CD4-positive, alpha-beta T cell treated with Interleukin-2 at 100 ng/mL for 4 hours (primary cell): Measurements from ENCODE around the gene PAK2.
A peak's percentile ranks its signal among the peaks of the same experiment; 100 is the strongest.
"Not testable (repeated sequence)": the region's sequence is repeated elsewhere in the genome, so short reads cannot be mapped to it uniquely, and the experiment has no call there.

ENCODE experiments used
- DNase-seq: peaks from one replicate; pipeline ENCODE4 v3.0.0-alpha.2; 2020; ENCODE audit warnings: low spot score

The PAK2 gene

DNA sequence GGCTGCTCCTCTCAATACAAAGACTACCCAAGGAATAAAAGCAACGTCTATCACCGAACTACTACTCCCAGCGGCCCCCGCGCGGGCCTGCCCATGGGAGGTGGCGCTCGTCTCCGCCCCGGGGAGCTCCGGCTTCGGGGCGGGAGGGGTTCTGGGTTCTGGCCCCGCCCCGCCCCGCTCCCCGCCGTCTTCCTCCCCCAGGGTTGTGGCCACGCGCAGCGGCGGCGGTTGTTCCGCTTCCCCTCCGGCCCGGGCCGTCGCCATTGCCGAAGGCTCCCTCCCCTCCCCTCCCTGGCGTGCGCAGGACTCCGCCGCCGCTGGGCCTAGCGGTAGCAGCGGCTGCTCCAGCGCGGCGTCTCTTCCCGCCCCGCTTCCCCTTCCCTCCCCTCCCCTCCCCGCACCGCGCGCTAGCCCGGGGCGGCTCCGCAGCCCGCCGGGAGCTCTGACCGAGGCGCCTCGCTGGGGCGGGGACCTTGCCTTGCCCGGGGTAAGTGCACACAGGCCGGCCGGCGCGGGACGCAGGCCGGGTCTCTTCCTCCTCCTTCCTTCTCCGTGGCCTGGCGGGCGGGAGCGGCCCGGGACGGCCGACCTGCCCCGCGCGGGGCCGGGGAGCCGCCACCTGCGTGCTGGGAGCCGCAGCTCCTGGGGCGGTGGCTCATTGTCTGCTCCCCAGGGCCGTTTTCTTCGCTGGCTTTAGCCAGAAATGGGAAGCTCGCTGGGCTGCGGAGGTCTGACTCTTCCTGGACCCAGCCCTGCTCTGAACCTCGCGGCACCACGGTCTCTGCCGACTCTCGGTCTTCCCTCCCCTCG, at the start of gene PAK2:
TSS of gene PAK2 (plus strand) at position 187 of the 810 bp plus-strand sequence. CDS start 42,790 bp downstream, outside the sequence.
- DNase-seq, result peak; percentile 91

DNA sequence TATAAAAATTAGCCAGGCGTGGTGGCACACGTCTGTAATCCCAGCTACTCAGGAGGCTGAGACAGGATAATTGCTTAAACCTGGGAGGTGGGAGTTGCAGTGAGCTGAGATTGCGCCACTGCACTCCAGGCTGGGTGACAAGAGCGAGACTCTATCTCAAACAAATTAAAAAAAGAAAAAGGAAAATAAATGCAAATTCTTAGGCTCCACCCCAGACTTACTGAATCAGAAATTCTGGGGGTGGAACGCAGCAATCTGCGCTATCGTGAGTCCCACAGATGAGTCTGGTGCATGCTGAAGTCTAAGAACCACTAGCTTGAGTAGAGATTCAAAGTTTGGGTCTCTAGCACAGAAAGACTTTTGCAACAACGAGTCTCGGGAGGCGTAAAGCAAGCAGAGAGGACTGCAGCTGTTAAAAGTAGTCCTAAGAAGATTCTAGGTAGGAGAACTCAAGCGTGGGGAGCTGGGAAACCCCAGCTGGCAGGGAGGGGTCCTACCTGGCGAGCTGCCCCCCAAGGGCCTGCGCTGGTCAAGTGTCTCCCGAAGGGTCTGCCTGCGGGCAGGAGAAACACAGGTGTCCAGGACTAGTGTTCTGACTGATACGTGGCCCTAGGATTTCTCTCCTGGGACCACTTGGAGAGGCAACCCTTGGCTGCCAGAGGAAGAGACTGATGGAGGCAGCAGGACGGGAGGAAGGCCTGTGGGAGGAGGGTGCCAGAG, 49.6 kb upstream of the PAK2 start:
- DNase-seq, result no peak

DNA sequence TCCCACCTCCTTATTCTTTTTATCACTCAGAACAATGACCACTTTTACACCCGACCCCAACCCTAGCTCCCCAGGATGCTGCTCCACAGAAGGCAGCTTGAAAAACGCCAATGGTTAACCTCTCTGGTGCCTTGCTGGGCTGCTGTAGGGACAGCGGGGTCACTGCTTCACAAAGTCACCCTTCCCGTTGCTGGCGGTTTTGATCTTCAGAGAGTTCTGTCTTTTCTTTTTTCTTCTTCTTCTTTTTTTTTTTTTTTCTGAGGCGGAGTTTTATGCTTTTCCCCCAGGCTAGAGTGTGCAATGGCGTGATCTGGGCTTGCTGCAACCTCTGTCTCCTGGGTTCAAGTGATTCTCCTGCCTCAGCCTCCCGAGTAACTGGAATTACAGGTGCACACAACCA, 48.3 kb upstream of the PAK2 start:
- DNase-seq, result no peak

DNA sequence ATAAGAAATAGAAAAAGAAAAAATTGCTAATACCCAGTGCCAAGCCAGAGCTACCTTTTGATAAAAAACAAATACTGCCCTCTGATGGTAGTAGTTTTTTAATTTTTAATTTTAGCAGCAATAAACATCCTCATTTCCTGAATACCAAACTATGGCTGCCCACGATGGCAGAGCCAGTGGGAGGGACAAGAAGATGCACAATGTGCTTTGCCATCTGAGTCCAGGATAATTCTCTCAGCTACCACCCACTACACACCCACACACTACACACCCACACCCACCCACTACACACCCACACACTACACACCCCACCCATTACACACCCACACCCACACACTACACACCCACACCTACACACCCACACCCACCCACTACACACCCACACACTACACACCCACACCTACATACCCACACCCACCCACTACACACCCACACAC, 45.4 kb upstream of the PAK2 start:
- DNase-seq, result peak; percentile 46

DNA sequence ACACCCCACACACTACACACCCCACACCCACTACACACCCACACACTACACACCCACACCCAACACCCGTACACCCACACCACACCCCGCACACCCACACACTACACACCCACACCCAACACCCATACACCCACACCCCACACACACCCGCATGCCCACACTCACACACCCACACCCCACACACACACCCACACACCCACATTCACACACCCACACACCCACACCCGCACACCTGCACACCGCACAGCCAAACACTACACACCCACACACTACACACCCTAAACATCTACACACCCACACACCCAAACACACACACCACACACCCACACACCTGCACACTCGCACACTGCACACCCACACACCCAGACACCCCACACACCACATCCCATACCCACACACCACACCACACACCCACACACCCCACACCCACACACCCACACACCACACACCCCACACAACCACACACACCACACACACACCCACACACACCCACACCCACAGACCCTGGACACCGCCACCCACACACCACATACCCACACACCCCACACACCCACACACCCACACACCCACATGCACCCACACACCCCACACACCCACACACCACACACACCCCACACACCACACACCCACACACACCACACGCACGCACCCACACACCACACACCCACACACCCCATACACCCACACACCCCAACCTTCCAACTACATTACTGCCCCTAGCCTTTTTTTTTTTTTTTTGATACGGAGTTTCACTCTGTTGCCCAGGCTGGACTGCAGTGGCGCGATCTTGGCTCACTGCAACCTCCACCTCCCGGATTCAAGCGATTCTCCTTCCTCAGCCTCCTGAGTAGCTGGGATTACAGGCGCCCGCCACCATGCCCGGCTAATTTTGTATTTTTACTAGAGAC, 44.5 kb upstream of the PAK2 start:
- DNase-seq, result no peak

DNA sequence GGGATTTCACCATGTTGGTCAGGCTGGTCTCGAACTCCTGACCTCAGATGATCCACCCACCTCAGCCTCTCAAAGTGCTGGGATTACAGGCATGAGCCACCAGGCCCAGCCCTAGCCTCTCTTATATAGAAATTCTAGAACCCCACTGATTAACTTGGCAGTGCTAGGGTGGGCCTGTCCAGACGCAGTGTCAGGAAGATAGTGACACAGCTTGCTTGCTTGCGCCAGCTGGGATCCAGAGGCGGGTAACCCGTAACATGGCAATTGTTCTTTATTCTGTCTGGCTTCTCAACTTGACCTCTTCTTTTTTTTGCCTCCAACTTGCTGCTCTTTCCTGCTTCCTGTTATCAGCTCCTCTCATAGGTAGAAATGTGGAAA, 43.8 kb upstream of the PAK2 start:
- DNase-seq, result no peak

DNA sequence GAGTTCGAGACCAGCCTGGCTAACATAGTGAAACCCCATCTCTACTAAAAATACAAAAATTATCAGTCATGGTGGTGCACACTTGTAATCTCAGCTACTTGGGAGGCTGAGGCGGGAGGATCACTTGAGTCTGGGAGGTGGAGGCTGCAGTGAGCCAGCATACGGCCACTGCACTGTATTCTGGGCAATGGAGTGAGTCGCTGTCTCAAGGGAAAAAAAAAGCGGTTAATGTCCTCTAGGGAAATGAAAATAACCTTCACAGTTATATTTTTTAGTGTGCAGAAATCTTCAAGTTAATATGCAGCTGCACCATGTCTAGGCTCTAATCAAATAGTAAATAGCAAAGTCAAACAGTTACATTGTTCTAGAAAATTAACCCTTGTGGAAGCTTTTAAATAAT, 42.4 kb upstream of the PAK2 start:
- DNase-seq, result no peak

DNA sequence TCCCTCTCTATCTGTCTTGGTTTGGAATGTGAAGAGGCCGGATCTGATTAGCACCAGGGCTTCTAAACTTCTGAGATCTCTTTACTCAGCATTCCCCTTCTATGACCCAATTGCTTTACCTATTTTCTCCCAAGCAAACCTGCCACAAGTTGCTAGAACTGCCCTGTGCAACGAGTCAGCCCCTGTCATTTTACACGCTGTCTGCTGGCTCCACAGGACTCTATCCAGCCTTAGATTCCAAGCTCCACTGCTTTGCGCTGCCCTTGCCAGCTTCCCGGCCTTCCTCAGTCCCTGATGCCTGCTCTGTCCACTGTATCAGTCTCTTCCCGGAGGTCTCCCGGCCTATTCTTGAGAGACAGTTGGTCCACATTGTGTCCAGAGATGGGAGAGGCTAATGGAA, 39.9 kb upstream of the PAK2 start:
- no peak for DNase-seq

DNA sequence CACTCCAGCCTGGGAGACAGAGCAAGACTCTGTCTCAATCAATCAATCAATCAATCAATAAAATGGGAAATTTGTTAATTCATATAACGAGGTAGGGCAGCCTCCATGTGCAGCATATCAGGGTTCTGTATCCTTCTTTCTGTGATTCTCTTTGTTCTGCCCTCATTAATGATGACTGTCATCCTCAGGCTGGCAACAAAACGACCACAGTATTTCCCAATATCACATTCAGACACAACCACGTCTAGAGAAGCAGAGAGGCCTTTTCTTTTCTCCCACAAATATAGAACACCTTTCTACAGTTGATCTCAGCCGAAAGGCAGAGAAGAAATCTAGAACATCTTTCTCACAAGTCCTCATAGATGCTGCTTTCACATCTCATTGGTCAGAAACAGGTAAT, 38.9 kb upstream of the PAK2 start:
- DNase-seq, result no peak

DNA sequence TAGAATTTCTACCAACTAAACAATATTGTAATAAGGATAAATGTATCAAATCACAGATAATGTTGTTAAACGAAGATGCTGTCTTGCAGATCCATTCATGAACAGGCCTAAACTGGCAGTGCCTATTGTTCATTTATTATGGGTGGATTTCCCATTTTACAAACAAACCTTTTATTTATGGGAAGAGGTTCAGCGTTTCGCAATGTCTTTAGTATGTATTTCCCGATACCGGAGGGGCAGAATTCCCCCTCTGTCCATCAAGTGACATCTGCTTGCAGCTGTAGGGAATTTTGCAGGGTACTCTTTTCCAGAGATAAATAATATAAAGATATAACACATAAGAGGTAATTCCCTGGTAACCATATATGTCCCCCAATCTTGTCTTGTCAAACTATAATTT, 33.3 kb upstream of the PAK2 start:
- no peak for DNase-seq

DNA sequence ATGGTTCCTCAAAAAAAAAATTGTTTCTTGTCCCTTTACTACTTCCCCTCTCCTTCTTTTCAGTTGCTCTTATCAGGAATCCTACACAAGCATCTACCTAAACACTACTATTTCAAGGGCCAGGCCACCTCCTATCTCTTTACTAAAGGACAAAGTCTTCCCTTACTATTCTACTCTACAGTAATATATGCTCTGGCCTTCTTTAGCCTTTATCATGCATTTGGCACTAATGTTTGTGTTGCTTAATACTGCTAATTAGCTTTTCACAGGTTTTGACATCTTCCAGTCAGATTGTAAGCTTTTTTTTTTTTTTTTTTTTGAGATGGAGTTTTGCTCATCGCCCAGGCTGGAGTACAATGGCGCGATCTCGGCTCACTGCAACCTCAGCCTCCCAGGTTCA, 32.9 kb upstream of the PAK2 start:
- no peak for DNase-seq

DNA sequence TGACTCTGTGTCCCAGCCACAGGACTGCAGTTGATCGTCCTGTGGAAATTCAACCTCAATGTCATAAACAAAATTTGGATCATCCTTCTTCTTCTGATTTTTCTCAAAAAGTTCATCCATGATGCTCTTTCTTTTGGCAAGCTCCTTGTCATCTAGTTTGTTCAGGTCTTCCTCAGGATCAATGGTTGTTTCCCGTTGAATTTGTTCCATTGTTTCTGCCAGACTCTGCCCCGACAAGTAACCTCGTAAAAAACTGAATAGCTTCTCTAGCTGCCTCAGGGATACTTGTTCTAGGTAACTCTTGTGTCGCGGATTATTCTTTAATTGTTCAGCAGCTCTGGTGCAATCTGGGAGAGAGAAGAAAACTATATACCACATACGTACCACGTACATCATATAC, 32.1 kb upstream of the PAK2 start:
- DNase-seq, result no peak

DNA sequence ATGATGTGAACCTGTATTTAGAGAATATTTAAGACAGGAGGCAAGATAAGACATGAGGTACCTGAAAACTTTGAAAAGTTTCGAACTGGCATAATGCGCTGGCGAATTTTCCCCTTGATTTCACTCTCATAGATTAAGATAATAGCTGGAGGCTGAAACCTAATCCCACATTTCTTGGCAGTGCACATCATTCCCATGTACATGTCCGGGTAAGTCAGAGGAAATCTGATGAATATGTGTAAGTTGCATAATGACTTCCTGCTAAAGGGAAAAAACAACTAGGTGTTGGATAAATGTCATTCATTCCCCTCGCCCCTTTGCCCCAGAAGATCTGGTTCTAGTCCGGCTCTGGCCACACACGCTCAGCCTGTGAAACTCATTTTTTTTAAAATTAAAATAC, 31.2 kb upstream of the PAK2 start:
- DNase-seq, result no peak

DNA sequence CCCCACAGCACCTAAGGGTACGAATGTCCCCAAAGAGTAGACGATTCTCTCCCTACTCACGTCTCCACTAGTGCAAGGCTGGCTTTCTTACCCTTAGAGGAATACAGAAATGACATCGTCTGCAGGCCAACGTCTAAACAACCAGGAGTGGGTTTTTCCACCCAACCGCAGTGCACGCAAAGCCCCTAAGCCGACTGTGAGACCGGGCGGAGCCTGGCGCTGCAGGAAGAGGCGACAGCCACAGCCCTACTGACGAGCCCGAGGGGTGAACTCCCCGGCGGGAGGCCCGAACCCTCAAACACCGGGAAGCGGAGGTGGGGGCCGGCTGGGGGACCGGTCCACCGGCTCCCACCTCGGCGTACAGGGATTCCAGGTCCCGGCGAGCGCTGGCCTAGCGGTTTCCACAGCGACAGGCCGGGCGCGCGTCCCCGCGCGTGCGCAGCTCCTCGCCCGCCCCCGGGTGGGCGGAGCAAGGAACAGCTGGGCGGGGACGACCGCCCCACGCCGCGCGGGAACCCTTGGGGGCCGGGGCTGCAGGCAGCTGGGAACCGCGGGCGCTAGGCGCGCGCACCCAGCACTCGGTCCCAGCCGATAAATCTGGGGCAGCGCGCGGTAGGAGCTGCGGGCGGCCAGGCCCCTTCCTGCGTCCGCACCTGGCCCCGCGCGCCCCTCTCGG, 27.7 kb upstream of the PAK2 start, which contains the start of the genes CEP19 and PIGX:
TSS of gene CEP19 (minus strand) at position 413 of the 676 bp plus-strand sequence. CDS start 3,593 bp downstream, outside the sequence.
TSS of gene PIGX (plus strand) at position 540 of the 676 bp plus-strand sequence.
- DNase-seq, result peak; percentile 92

DNA sequence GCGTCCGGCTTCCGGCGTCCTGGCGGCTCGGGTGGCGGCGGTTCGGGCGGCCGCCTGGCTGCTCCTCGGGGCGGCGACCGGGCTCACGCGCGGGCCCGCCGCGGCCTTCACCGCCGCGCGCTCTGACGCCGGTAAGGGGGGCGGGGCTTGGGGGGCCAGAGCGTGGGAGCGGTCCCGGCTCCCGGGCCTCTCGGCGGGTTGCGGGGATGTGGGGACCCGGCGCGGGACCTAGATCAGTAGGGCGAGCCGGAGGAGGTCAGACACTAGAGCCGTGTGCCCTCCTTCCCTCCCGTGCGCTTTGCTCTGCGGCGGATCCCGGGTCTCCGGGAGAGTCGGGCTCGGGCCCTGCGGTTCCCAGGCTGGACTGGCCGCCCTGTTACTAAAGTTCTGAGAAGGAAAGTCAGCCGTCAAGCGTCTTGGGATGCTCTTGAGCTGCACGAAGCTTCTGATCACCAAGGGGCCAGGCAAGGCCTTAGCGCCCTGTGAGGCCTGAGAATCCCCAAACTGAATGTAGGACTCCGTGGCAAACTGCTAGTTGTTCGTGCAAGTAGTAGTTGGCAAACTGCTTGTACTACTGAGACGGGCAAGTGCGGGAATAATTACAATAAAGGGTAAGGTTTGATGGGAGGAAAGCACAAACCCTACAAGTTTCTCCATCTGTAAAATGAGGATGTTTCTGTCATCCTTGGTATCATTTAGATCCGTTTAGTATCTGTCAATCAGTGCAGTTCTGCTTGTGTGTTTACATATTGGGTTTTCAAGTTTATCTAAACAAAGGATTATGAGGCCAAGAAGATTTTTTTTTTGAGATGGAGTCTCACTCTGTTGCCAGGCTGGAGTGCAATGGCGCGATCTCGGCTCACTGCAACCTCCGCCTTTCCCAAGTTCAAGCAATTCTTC, 26.9 kb upstream of the PAK2 start:
- peak; percentile 60 for DNase-seq

DNA sequence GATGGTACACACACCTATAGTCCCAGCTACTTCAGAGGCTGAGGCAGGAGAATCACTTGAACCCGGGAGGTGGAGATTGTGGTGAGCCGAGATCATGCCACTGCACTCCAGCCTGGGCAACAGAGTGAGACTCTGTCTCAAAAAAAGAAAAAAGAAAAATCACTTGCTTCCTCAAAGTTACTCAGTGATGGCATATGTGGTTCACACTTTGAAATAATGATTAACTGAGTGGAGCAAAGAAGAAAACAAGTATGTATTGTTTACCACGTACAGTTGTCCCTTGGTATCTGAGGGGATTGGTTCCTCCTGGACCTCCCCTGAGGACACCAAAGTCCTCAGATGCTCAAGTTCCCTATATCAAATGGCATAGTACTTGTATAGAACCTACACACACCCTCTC, 22.5 kb upstream of the PAK2 start:
- DNase-seq, result not testable (repeated sequence)

DNA sequence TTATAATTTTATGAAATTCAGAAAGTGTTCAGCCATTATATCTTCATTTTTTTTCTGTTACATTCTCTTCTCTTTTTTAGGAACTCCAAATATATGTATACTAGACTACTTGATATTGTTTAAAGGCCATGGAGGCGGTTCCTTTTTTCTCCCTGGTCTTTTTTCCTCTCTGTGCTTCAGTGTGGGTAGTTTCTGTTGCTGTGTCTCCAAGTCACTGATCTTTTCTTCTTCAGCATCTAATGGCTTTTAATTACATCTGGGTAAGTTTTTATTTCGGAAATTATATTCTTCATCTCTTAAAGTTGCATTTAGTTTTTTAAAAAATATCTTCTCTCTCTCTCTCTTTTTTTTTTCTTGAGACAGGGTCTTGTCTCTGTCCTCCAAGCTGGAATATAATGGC, 18.6 kb upstream of the PAK2 start:
- no peak for DNase-seq

DNA sequence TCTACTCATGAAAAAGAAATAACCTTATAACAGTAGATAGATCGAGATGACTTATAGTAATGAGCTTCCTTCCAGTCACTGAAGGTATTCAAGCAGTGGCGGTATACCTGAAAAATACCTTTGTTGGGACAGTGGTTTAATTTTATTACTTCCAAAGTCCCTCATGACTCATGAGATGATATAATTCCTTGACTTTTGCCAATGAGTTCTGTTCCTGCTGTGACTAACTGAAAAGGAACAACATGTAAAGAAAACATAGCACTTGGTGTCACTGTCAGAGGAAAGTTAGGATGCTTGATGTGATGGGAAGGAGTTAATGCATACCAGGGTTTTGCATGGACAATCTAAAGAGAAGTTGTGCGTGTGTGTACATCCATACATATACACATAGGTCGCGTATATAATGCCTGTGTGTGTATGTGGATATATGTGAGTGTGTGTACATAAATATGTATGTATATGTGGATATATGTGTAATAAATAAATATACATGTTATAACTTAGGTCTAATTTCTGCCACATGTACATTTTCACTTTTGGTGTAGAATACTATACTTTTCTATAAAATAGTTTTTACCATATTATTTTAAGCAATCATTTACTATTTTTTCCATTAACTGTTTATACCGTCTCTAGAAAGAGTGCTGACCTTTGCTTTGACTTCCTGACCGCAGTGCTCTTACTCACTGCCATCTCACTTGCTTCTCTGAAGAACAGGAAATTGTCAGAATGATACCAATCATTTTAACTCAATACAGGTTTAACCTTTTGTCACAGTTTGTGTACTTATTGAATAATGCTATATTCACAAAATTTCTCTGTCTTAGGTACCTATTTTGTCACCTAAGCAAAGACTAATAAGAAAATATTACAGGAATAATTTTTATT, 12.6 kb upstream of the PAK2 start:
- DNase-seq, result peak; percentile 66

DNA sequence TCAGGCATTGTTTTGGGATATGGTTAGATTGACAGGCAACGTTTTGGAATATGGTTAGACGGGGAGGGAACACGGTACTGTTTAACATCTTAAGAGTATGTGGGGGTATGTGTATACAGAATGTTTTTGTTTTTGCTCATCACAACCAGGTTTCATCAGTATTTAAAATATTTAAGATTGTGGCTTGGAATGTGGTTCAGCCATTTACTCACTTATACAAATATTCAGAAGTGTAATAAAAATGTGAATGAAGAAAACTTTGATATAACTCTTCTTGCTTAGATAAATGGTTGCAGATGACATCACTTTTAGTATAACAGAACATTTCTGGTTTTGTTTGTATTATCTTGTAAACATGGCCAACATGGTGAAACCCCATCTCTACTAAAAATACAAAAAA, 3.9 kb upstream of the PAK2 start:
- DNase-seq, result no peak
